SK-N-SH (cell line): Measurements from ENCODE around the gene FRS3.

Experiments used
- CHD2 ChIP-seq: fragments of 150-350 bp; IDR thresholded peaks from 2 replicates; pipeline ENCODE4 v1.6.1; 2018; ENCODE audit warnings: low read length; ENCODE audit not compliant: partially characterized antibody
- CTCF ChIP-seq: fragments of 200-600 bp; sonication (generic); IDR thresholded peaks from 2 replicates; pipeline ENCODE4 v1.6.1; 2017; ENCODE audit warnings: antibody characterized with exemption, mild to moderate bottlenecking, moderate library complexity
- FOXM1 ChIP-seq: IDR thresholded peaks from 2 replicates; pipeline ENCODE4 v1.4.0; 2012; ENCODE audit warnings: low read depth, mild to moderate bottlenecking
- NRF1 ChIP-seq: IDR thresholded peaks from 2 replicates; pipeline ENCODE4 v1.6.1; 2012; ENCODE audit warnings: low read depth, mild to moderate bottlenecking, low read length
- REST ChIP-seq: IDR thresholded peaks from 2 replicates; pipeline ENCODE4 v1.6.1; 2012; ENCODE audit warnings: mild to moderate bottlenecking, low read depth, low read length, moderate library complexity
- USF1 ChIP-seq: IDR thresholded peaks from 2 replicates; pipeline ENCODE4 v1.4.0; 2012; ENCODE audit warnings: low read depth, borderline replicate concordance

DNA sequence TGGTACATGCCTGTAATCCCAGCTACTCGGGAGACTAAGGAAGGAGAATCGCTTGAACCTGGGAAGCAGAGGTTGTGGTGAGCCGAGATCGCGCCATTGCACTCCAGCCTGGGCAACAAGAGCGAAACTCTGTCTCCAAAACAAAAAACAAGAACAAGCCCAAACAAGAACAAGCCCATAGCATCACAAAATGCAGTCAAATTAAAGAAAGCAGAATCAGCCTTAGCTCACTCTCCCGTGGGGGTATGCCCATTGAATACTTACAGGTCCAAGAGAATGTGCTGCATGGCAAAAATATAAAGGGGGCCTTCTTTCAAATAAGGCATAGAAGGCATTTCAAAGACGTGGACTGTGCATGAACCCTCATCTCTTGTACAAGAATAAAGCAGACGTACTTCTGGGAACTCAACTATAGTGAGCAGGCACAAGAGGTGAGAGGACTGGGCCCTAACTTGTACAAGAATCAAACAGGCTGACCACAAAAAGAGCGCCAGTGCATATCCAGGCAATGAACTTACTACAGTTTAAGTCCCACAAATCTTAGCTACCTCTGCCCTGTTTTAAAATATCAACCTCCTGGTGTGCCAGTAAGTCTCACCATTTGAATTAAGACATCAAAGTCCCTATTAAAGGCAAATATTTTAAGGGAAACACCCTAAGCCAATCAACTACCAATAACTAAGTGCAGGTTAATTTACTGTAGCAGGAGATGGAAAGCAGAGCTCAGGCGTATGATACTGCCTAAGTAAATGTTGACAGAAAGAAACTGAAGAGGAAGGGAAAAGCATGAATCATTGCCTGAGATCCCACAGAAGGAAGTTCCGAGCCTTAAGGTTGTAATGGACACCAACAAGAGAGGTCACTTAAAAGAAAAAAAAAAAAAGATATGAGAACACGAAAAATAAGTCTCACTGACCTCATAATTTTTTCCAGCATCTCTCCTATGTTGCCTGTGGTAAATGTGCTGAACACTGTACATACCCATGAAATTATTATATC, 45.2 kb upstream of the FRS3 start:
- TF ChIP-seq CTCF = no peak
- no peak for TF ChIP-seq FOXM1
- no peak for TF ChIP-seq USF1
- TF ChIP-seq CHD2 = no peak
- TF ChIP-seq NRF1 = no peak
- TF ChIP-seq REST = no peak
